Measurements from ENCODE around the gene NCBP2L.

DNA sequence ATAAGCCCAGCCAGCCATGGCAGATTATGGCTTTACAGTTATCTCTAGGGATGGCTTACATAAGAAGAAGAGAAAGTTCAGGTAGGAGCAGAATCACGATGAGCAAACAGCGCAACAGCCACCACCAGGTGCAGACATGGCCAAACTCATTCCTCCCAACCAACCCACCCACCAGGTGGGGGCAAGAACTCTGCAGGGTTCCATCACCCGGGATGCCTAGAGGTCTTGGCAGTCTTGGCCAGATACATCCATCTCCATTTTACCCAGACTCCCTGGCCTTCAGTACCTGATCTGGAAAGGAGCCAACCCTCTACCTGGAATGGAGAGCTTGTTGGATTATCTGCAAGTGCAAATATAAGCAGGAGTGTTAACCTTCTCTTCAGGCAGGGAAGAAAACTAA lies 9.5 kb upstream of the NCBP2L start:
- TF ChIP-seq NFYB (CRISPR knock-in tag; conservative IDR thresholded peaks at IDR 0.05; ENCODE audit: low read depth) (no peak), SP1 (CRISPR knock-in tag; conservative IDR thresholded peaks at IDR 0.05) (no peak)
- TF ChIP-seq, protein P1, sequence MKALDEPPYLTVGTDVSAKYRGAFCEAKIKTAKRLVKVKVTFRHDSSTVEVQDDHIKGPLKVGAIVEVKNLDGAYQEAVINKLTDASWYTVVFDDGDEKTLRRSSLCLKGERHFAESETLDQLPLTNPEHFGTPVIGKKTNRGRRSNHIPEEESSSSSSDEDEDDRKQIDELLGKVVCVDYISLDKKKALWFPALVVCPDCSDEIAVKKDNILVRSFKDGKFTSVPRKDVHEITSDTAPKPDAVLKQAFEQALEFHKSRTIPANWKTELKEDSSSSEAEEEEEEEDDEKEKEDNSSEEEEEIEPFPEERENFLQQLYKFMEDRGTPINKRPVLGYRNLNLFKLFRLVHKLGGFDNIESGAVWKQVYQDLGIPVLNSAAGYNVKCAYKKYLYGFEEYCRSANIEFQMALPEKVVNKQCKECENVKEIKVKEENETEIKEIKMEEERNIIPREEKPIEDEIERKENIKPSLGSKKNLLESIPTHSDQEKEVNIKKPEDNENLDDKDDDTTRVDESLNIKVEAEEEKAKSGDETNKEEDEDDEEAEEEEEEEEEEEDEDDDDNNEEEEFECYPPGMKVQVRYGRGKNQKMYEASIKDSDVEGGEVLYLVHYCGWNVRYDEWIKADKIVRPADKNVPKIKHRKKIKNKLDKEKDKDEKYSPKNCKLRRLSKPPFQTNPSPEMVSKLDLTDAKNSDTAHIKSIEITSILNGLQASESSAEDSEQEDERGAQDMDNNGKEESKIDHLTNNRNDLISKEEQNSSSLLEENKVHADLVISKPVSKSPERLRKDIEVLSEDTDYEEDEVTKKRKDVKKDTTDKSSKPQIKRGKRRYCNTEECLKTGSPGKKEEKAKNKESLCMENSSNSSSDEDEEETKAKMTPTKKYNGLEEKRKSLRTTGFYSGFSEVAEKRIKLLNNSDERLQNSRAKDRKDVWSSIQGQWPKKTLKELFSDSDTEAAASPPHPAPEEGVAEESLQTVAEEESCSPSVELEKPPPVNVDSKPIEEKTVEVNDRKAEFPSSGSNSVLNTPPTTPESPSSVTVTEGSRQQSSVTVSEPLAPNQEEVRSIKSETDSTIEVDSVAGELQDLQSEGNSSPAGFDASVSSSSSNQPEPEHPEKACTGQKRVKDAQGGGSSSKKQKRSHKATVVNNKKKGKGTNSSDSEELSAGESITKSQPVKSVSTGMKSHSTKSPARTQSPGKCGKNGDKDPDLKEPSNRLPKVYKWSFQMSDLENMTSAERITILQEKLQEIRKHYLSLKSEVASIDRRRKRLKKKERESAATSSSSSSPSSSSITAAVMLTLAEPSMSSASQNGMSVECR (CRISPR knock-in tag; IDR thresholded peaks at IDR 0.05; ENCODE audit: borderline replicate concordance): no peak
- TF ChIP-seq, protein P2, sequence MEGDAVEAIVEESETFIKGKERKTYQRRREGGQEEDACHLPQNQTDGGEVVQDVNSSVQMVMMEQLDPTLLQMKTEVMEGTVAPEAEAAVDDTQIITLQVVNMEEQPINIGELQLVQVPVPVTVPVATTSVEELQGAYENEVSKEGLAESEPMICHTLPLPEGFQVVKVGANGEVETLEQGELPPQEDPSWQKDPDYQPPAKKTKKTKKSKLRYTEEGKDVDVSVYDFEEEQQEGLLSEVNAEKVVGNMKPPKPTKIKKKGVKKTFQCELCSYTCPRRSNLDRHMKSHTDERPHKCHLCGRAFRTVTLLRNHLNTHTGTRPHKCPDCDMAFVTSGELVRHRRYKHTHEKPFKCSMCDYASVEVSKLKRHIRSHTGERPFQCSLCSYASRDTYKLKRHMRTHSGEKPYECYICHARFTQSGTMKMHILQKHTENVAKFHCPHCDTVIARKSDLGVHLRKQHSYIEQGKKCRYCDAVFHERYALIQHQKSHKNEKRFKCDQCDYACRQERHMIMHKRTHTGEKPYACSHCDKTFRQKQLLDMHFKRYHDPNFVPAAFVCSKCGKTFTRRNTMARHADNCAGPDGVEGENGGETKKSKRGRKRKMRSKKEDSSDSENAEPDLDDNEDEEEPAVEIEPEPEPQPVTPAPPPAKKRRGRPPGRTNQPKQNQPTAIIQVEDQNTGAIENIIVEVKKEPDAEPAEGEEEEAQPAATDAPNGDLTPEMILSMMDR (IDR thresholded peaks at IDR 0.05): no peak
